Transverse colon (tissue), 3 donors: ENCODE measurements around the gene FAF2.
A peak's percentile ranks its signal among the peaks of the same experiment; 100 is the strongest.

Source experiments
- CTCF ChIP-seq, 5 experiments: fragments of 200-600 bp in 3 of 5; fragments of 450-650 bp in 2 of 5; sonication (generic) in 3 of 5; IDR thresholded peaks; 1 replicate in 2 of 5; 2 replicates in 3 of 5; pipeline ENCODE4 v1.5.1; 2016 to 2017; ENCODE audit warnings: antibody characterized with exemption in 5 of 5, inconsistent platforms in 3 of 5, mild to moderate bottlenecking in 2 of 5, moderate library complexity in 1 of 5
- POLR2A ChIP-seq: fragments of 450-650 bp; IDR thresholded peaks from one replicate; pipeline ENCODE4 v1.6.1; 2016; ENCODE audit warnings: antibody characterized with exemption, mild to moderate bottlenecking, moderate library complexity

- TF ChIP-seq POLR2A (peak; percentile 89), CTCF (IDR thresholded peaks at IDR 0.05) (peak; percentile 94 to 100 (median 99))
These were observed at the start of gene FAF2 for GRCh38 chr5:176447978-176448608.
